ENCODE measurements around the gene C6orf120. TPM values are rescaled to one million over a fixed set of nuclear protein-coding genes. Genes with fewer than 3 reads are reported as not detected.

The C6orf120 gene
- total and polyA plus RNA-seq, 9 of the 15 experiments (the other 6 are each of a cell fraction or from before 2014, with no cell fraction given) = 7.7 to 44.9 (median 34.8) TPM

GRCh38 chr6:169725125-169726048 is 23.5 kb downstream of the C6orf120 start (continued):
- TF ChIP-seq CUX1 (CRISPR knock-in tag; IDR thresholded peaks at IDR 0.05) (no peak), ATF4 (CRISPR knock-in tag; IDR thresholded peaks at IDR 0.05) (no peak), VEZF1 (CRISPR knock-in tag; IDR thresholded peaks at IDR 0.05) (no peak), FOSL1 (tag; conservative IDR thresholded peaks at IDR 0.05) (peak; percentile 89), USF2 (CRISPR knock-in tag; IDR thresholded peaks at IDR 0.05) (no peak), FIP1L1 (IDR thresholded peaks at IDR 0.05; ENCODE audit: low read depth, low read length, poor library complexity, severe bottlenecking) (no peak), JUN (IDR thresholded peaks at IDR 0.05; ENCODE audit: borderline replicate concordance, low read depth, low read length) (peak; percentile 82), JUN (CRISPR knock-in tag; IDR thresholded peaks at IDR 0.05; ENCODE audit: borderline replicate concordance) (no peak), ZZZ3 (IDR thresholded peaks at IDR 0.05) (no peak), KLF13 (tag; IDR thresholded peaks at IDR 0.05; ENCODE audit: borderline replicate concordance, low read depth) (no peak), TCF7L2 (IDR thresholded peaks at IDR 0.05; ENCODE audit: low read depth, low read length) (no peak), CCAR2 (IDR thresholded peaks at IDR 0.05; ENCODE audit: low read depth, low read length) (no peak), BDP1 (IDR thresholded peaks at IDR 0.05; ENCODE audit: insufficient read depth, insufficient read length) (no peak), ZBTB26 (CRISPR knock-in tag; IDR thresholded peaks at IDR 0.05) (no peak)

Measured in K562 (cell line).